ENCODE measurements around the gene MGST3. TPM values are rescaled to one million over a fixed set of nuclear protein-coding genes. Genes with fewer than 3 reads are reported as not detected.
A peak's percentile ranks its signal among the peaks of the same experiment; 100 is the strongest.

MGST3 gene
- total RNA-seq, 2 donors from 2014 or later = 113 to 147 TPM

DNA sequence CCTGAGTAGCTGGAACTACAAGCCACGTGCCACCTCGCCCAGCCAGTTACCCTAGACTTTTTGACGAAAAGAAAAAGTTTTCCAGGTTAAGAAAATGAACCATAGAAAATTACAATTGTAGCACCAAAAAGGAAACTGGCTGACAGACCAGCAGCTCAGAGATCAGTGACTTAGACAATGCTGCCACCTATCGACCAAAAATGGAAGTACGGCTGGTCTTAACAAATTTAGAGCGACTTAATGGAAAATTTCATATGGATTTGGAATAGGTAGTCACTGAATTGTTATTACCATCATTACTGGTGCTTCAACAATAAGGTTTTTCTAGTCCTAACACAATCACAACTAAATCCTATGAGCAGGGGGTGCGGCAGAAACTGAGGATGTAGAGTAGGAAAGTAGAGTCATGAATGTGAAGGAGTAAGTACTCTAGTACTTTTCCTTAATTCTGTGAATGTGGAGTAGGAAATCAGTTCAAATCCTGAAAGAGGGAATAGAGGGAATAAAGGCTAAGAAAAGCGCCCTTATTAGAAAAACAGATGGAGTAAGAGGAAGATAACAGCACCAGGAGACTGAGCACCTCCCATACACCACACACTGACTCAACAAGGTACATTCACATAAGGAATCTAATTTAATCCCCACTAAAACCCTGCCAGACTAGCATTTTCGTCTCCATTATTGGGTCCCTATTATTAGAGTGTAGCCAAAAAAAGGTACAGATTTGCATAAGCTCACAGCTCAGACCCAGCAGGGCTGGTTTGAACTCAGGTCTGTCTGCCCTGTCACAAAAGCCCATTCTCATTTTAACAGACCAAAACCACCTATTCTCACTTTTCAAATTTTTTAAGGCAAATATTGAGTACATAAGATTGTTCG, 37.9 kb upstream of the MGST3 start:
- H3K27ac Mint-ChIP-seq = no peak overlapping the region
- no peaks in the 10 kb centered on the region for H3K9me3 ChIP-seq (ENCODE audit: control insufficient read depth, low read length)
- no peaks in the 10 kb centered on the region for H3K36me3 ChIP-seq (ENCODE audit: control insufficient read depth, insufficient read depth, low read length)
- H3K4me3 ChIP-seq (ENCODE audit: low read length) = no peak overlapping the region
- TF ChIP-seq, protein P1, sequence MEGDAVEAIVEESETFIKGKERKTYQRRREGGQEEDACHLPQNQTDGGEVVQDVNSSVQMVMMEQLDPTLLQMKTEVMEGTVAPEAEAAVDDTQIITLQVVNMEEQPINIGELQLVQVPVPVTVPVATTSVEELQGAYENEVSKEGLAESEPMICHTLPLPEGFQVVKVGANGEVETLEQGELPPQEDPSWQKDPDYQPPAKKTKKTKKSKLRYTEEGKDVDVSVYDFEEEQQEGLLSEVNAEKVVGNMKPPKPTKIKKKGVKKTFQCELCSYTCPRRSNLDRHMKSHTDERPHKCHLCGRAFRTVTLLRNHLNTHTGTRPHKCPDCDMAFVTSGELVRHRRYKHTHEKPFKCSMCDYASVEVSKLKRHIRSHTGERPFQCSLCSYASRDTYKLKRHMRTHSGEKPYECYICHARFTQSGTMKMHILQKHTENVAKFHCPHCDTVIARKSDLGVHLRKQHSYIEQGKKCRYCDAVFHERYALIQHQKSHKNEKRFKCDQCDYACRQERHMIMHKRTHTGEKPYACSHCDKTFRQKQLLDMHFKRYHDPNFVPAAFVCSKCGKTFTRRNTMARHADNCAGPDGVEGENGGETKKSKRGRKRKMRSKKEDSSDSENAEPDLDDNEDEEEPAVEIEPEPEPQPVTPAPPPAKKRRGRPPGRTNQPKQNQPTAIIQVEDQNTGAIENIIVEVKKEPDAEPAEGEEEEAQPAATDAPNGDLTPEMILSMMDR (conservative IDR thresholded peaks at IDR 0.05) = peak; percentile 98
- no peaks in the 10 kb centered on the region for H3K4me1 ChIP-seq (ENCODE audit: control insufficient read depth, insufficient read depth, low read length)
- DNase-seq = peak; percentile 90
- no peaks in the 10 kb centered on the region for H3K36me3 Mint-ChIP-seq (ENCODE audit: low read depth)
- H3K9me3 Mint-ChIP-seq = no peaks in the 10 kb centered on the region
- no peak overlapping the region for H3K4me3 Mint-ChIP-seq
- H3K27ac ChIP-seq (ENCODE audit: low read depth, low read length) = no peak overlapping the region
- H3K9ac ChIP-seq (ENCODE audit: extremely low read depth, low read length, poor library complexity, severe bottlenecking) = no peak overlapping the region
- peaks cover 15% of the 10 kb centered on the region for H3K27me3 Mint-ChIP-seq (ENCODE audit: insufficient read depth)
- H3K27me3 ChIP-seq (ENCODE audit: control insufficient read depth, insufficient read depth, low read length, poor library complexity, severe bottlenecking) = peaks cover 21% of the 10 kb centered on the region
- H3K4me1 Mint-ChIP-seq = peaks cover 3% of the 10 kb centered on the region
- 5 to 11% methylated on average over 6 to 10 of the region's 10 CpGs for WGBS, 2 experiments (ENCODE audit: insufficient coverage in 1 of 2, insufficient read length in 1 of 2)

DNA sequence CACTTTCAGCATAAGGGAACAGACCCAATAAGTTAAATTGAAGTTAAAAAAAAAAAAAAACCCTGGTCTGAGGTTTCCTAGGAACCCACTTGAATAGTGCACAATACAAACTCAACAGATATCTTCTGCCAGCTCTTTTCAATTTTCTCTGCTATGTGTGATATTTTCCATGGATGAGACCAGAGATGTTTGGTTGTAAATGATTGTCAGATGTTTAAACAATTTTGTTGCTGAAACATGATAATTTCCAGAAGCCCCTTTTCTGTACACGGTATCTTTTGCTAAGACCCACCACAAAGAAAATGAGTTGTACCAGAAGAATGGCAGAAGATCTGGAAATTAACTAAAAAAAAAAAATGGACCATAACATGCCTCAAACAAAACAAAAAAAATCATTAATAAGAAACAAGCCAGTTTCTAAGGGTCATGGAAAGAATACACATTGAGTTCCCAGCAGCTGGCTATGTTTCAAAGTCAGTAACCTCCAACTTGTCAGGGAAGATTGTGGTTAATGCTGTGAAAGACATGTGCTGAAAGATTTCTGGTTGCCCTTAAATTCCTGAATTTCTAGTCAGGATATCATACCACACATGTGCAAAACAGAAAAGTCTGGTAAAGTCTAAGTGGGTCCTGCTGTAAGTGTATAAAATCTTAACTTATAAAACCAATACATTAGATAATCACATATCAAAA, 35.6 kb upstream of the MGST3 start:
- no peak for DNase-seq
- WGBS, 2 experiments (ENCODE audit: insufficient coverage in 1 of 2, insufficient read length in 1 of 2) = 75 to 92% methylated on average over 1 of the region's 1 CpG

More for the DNA sequence above, 35.6 kb upstream of the MGST3 start:
- Histone ChIP-seq H3K9me3 (ENCODE audit: control insufficient read depth, low read length) (no peaks in the 10 kb centered on the region), H3K4me3 (ENCODE audit: low read length) (no peak overlapping the region), H3K27ac (ENCODE audit: low read depth, low read length) (no peak overlapping the region), H3K9ac (ENCODE audit: extremely low read depth, low read length, poor library complexity, severe bottlenecking) (no peak overlapping the region), H3K4me1 (ENCODE audit: control insufficient read depth, insufficient read depth, low read length) (no peaks in the 10 kb centered on the region), H3K27me3 (ENCODE audit: control insufficient read depth, insufficient read depth, low read length, poor library complexity, severe bottlenecking) (peaks cover 21% of the 10 kb centered on the region), H3K36me3 (ENCODE audit: control insufficient read depth, insufficient read depth, low read length) (no peaks in the 10 kb centered on the region)
- Mint-ChIP-seq H3K4me1 (peaks cover 10% of the 10 kb centered on the region), H3K9me3 (no peaks in the 10 kb centered on the region), H3K36me3 (ENCODE audit: low read depth) (no peaks in the 10 kb centered on the region), H3K4me3 (no peak overlapping the region), H3K27me3 (ENCODE audit: insufficient read depth) (peaks cover 11% of the 10 kb centered on the region), H3K27ac (no peak overlapping the region)
- TF ChIP-seq, protein P1 (conservative IDR thresholded peaks at IDR 0.05) = no peak
